Fibroblast of lung (primary cell): Measurements from ENCODE around the gene EMC7. TPM values are rescaled to one million over a fixed set of nuclear protein-coding genes. Genes with fewer than 3 reads are reported as not detected.

Experiments used
- DNase-seq, 2 donors: peaks; one replicate each; pipeline versions ENCODE4 v3.0.0 to v3.0.0-alpha.2; 2010; ENCODE audit warnings: low read depth in 2 of 2
- H2AFZ ChIP-seq: 2 replicates; pipeline ENCODE4 v1.5.1; 2012; ENCODE audit warnings: low read length, control low read depth, inconsistent platforms
- H3K27ac ChIP-seq: 2 replicates; pipeline ENCODE4 v1.5.1; 2011; ENCODE audit warnings: low read length, control low read depth; ENCODE audit not compliant: insufficient read depth
- H3K27me3 ChIP-seq: 2 replicates; pipeline ENCODE4 v1.5.1; 2011; ENCODE audit warnings: mild to moderate bottlenecking, low read length; ENCODE audit not compliant: control insufficient read depth, insufficient read depth
- H3K36me3 ChIP-seq: 2 replicates; pipeline ENCODE4 v1.5.1; 2011; ENCODE audit warnings: low read length; ENCODE audit not compliant: control insufficient read depth, insufficient read depth
- H3K4me1 ChIP-seq: 2 replicates; pipeline ENCODE4 v1.5.1; 2011; ENCODE audit warnings: low read length; ENCODE audit not compliant: control insufficient read depth, insufficient read depth; ENCODE audit errors: extremely low read depth
- H3K4me2 ChIP-seq: 2 replicates; pipeline ENCODE4 v1.5.1; 2011; ENCODE audit warnings: low read length, control low read depth; ENCODE audit not compliant: insufficient read depth; ENCODE audit errors: extremely low read depth
- H3K4me3 ChIP-seq, 4 experiments: fragments of 200-600 bp in 1 of 4; sonication (generic) in 1 of 4; replicated peaks in 1 of 4; 2 replicates each; pipeline ENCODE4 v1.5.1; 2011 to 2016; ENCODE audit warnings: low read length in 4 of 4, low read depth in 3 of 4, mild to moderate bottlenecking in 3 of 4, control low read depth in 2 of 4, inconsistent platforms in 1 of 4, mixed read lengths in 1 of 4; ENCODE audit not compliant: insufficient read depth in 1 of 4; ENCODE audit errors: control extremely low read depth in 1 of 4
- H3K79me2 ChIP-seq: 2 replicates; pipeline ENCODE4 v1.5.1; 2012; ENCODE audit warnings: mild to moderate bottlenecking, low read length, inconsistent platforms; ENCODE audit not compliant: control insufficient read depth, insufficient read depth
- H3K9ac ChIP-seq: 2 replicates; pipeline ENCODE4 v1.5.1; 2011; ENCODE audit warnings: mild to moderate bottlenecking, low read length, control low read depth; ENCODE audit not compliant: insufficient read depth
- H3K9me3 ChIP-seq: 2 replicates; pipeline ENCODE4 v1.5.1; 2012; ENCODE audit warnings: low read depth, low read length; ENCODE audit not compliant: control insufficient read depth, insufficient read depth
- H4K20me1 ChIP-seq: 2 replicates; pipeline ENCODE4 v1.5.1; 2011; ENCODE audit warnings: low read length; ENCODE audit not compliant: control insufficient read depth, insufficient read depth; ENCODE audit errors: extremely low read depth
- EZH2 ChIP-seq: IDR thresholded peaks from 2 replicates; pipeline ENCODE4 v1.5.1; 2012; ENCODE audit warnings: low read length, control low read depth, mild to moderate bottlenecking; ENCODE audit errors: missing control alignments
- polyA plus RNA-seq, 2 donors: library from polyadenylated mRNA; depleted of rRNA in 1 of 2; stranded (reverse) in 1 of 2; unstranded in 1 of 2; fragments of >200 nt; gene quantifications; 2 replicates each; pipeline ENCODE4 v1.2.1, GENCODE V29; 2011 to 2012; ENCODE audit warnings: missing spikeins in 1 of 2
- total RNA-seq: library from RNA; depleted of rRNA; stranded (reverse); fragments of >200 nt; gene quantifications from 2 replicates; pipeline ENCODE4 v1.2.1, GENCODE V29; 2014
- TF ChIP-seq, protein P1 (sequence below), 2 donors: IDR thresholded peaks in 1 of 2; conservative IDR thresholded peaks in 1 of 2; 1 replicate in 1 of 2; 2 replicates in 1 of 2; pipeline ENCODE4 v1.5.1; 2011 to 2012; ENCODE audit warnings: low read length in 2 of 2, control low read depth in 1 of 2, inconsistent platforms in 1 of 2, low read depth in 1 of 2, mild to moderate bottlenecking in 1 of 2

EMC7 gene
- total and polyA plus RNA-seq, 2 donors (not counting 1 experiment from before 2014, with no cell fraction given): 47.7 to 108 TPM

GRCh38 chr15:34119291-34119690 lies 17.6 kb upstream of the EMC7 start:
- no peaks in the 10 kb centered on the region for H3K36me3 ChIP-seq
- H3K27ac ChIP-seq: no peak overlapping the region
- H3K9me3 ChIP-seq: no peaks in the 10 kb centered on the region
- TF ChIP-seq, protein P1, sequence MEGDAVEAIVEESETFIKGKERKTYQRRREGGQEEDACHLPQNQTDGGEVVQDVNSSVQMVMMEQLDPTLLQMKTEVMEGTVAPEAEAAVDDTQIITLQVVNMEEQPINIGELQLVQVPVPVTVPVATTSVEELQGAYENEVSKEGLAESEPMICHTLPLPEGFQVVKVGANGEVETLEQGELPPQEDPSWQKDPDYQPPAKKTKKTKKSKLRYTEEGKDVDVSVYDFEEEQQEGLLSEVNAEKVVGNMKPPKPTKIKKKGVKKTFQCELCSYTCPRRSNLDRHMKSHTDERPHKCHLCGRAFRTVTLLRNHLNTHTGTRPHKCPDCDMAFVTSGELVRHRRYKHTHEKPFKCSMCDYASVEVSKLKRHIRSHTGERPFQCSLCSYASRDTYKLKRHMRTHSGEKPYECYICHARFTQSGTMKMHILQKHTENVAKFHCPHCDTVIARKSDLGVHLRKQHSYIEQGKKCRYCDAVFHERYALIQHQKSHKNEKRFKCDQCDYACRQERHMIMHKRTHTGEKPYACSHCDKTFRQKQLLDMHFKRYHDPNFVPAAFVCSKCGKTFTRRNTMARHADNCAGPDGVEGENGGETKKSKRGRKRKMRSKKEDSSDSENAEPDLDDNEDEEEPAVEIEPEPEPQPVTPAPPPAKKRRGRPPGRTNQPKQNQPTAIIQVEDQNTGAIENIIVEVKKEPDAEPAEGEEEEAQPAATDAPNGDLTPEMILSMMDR (conservative IDR thresholded peaks at IDR 0.05 in 1 of 2, IDR thresholded peaks at IDR 0.05 in 1 of 2; ENCODE audit: low read depth in 1 of 2, low read length in 2 of 2): no peak
- TF ChIP-seq EZH2: no peak
- no peak overlapping the region for H3K4me3 ChIP-seq
- no peak overlapping the region for H2AFZ ChIP-seq
- H3K9ac ChIP-seq: no peak overlapping the region
- no peaks in the 10 kb centered on the region for H4K20me1 ChIP-seq
- no peak overlapping the region for H3K4me2 ChIP-seq
- no peaks in the 10 kb centered on the region for H3K4me1 ChIP-seq
- peak; percentile 28 to 45 for DNase-seq
- no peaks in the 10 kb centered on the region for H3K79me2 ChIP-seq
- no peaks in the 10 kb centered on the region for H3K27me3 ChIP-seq

DNA sequence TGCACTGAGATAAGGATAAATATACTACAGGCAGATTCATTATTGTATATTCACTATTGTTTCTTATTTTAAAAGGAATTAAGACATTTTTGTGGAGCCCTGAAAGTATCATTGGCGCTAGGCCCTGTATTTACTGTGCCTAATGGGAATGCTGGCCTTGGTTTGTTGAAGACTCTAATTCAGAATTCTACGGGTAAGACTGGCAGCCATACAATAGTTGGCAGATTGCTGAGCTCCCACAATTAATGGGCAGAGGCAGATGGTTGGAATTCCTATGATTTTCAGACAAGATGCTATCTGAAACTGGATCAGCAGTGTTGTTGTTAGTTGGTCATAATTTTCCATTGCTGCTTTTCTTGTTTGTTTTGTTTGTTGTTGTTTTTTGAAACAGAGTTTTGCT lies 15.0 kb upstream of the EMC7 start:
- no peak overlapping the region for H3K27ac ChIP-seq
- no peak for TF ChIP-seq EZH2
- TF ChIP-seq, protein P1 (conservative IDR thresholded peaks at IDR 0.05 in 1 of 2, IDR thresholded peaks at IDR 0.05 in 1 of 2; ENCODE audit: low read depth in 1 of 2, low read length in 2 of 2): no peak
- no peaks in the 10 kb centered on the region for H3K4me1 ChIP-seq
- H3K4me3 ChIP-seq: no peak overlapping the region
- H3K9me3 ChIP-seq: no peaks in the 10 kb centered on the region
- H3K27me3 ChIP-seq: no peaks in the 10 kb centered on the region
- H3K4me2 ChIP-seq: no peak overlapping the region
- H3K9ac ChIP-seq: no peak overlapping the region
- H3K79me2 ChIP-seq: no peaks in the 10 kb centered on the region
- H3K36me3 ChIP-seq: no peaks in the 10 kb centered on the region
- no peak overlapping the region for H2AFZ ChIP-seq
- H4K20me1 ChIP-seq: no peaks in the 10 kb centered on the region
- peak in 1 of 2 donors; percentile 27 for DNase-seq

DNA sequence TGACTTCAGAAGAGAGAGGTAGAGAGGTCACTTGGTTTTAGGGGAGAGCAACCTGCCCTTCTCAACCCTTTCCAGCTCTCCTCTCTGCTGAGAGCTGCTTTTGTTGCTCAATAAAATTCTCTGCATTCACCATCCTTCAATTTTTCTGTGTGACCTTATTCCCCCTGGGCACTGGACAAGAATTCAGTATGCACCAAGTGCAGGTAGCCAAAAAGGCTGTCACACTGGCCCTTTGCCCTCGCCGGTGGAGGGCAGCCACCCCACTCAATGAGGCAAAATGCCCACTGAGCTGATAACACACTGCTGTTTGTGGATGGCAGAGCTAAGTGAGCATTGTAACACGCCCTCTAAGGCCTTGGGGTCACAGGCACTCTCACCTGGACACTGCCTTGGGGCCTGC lies 13.1 kb upstream of the EMC7 start:
- no peak overlapping the region for H2AFZ ChIP-seq
- H3K27me3 ChIP-seq: no peaks in the 10 kb centered on the region
- no peak overlapping the region for H3K4me2 ChIP-seq
- no peaks in the 10 kb centered on the region for H3K79me2 ChIP-seq
- no peak overlapping the region for H3K4me3 ChIP-seq
- H3K9me3 ChIP-seq: no peaks in the 10 kb centered on the region
- no peak overlapping the region for H3K9ac ChIP-seq
- TF ChIP-seq EZH2: no peak
- TF ChIP-seq, protein P1 (conservative IDR thresholded peaks at IDR 0.05 in 1 of 2, IDR thresholded peaks at IDR 0.05 in 1 of 2; ENCODE audit: low read depth in 1 of 2, low read length in 2 of 2): no peak
- no peak overlapping the region for H3K27ac ChIP-seq
- no peak for DNase-seq
- H4K20me1 ChIP-seq: no peaks in the 10 kb centered on the region
- H3K4me1 ChIP-seq: no peaks in the 10 kb centered on the region
- no peaks in the 10 kb centered on the region for H3K36me3 ChIP-seq
